H1 (cell line): ENCODE data around the gene ATP5F1E. TPM values are rescaled to one million over a fixed set of nuclear protein-coding genes. Genes with fewer than 3 reads are reported as not detected.

Experiments used
- CTCF ChIP-seq, 3 experiments: IDR thresholded peaks; 1 replicate in 2 of 3; 2 replicates in 1 of 3; pipeline versions ENCODE4 v1.5.1 to v1.6.1; 2011; ENCODE audit warnings: low read length in 3 of 3, mild to moderate bottlenecking in 3 of 3, inconsistent platforms in 2 of 3, low read depth in 1 of 3, moderate library complexity in 1 of 3; ENCODE audit not compliant: insufficient read depth in 1 of 3; ENCODE audit errors: control extremely low read depth in 1 of 3
- GTF2F1 ChIP-seq: IDR thresholded peaks from 2 replicates; pipeline ENCODE4 v1.6.1; 2012; ENCODE audit warnings: low read depth, low read length, improper control_type of control experiment, borderline replicate concordance
- HDAC2 ChIP-seq, 2 experiments: fragments of 300-600 bp in 1 of 2; sonication (generic) in 1 of 2; IDR thresholded peaks; 2 replicates each; pipeline ENCODE4 v1.6.1; 2011 to 2012; ENCODE audit warnings: low read depth in 2 of 2, low read length in 2 of 2, mild to moderate bottlenecking in 2 of 2, moderate library complexity in 2 of 2, borderline replicate concordance in 1 of 2, inconsistent platforms in 1 of 2
- KDM1A ChIP-seq: fragments of 200-600, 300-600 bp; sonication (generic); IDR thresholded peaks from 2 replicates; pipeline ENCODE4 v1.7.1; 2016; ENCODE audit warnings: mild to moderate bottlenecking, low read length, borderline replicate concordance
- KDM5A ChIP-seq: fragments of 200-600 bp; IDR thresholded peaks from 2 replicates; pipeline ENCODE4 v1.7.1; 2012; ENCODE audit warnings: mild to moderate bottlenecking, low read length, inconsistent platforms, mixed read lengths
- POLR2AphosphoS5 ChIP-seq: IDR thresholded peaks from 2 replicates; pipeline ENCODE4 v1.6.1; 2011; ENCODE audit warnings: low read depth, low read length
- RBBP5 ChIP-seq: IDR thresholded peaks from 2 replicates; pipeline ENCODE4 v1.7.1; 2012; ENCODE audit warnings: low read depth, mild to moderate bottlenecking, inconsistent platforms, low read length, moderate library complexity, borderline replicate concordance
- RXRA ChIP-seq: IDR thresholded peaks from 2 replicates; pipeline ENCODE4 v1.6.1; 2011; ENCODE audit warnings: low read depth, mild to moderate bottlenecking, low read length, moderate library complexity; ENCODE audit not compliant: insufficient read depth
- YY1 ChIP-seq: IDR thresholded peaks from 2 replicates; pipeline ENCODE4 v1.6.1; 2011; ENCODE audit warnings: low read depth, mild to moderate bottlenecking, low read length
- polyA plus RNA-seq, 7 experiments: library from polyadenylated mRNA; depleted of rRNA in 3 of 7; stranded (reverse) in 5 of 7; unstranded in 2 of 7; fragments of >200 nt in 5 of 7; fragments of 200-250 nt in 2 of 7; gene quantifications; 1 replicate in 5 of 7; 2 replicates in 1 of 7; 4 replicates in 1 of 7; pipeline versions ENCODE4 v1.2.1 to v1.2.3, GENCODE V29; 2011 to 2013; ENCODE audit warnings: missing spikeins in 2 of 7, mixed read lengths in 2 of 7
- total RNA-seq: library from RNA; stranded (reverse); fragmentation: NEBNext Ultra II Directional; extraction: Animal tissue kit (Norgen Biotek cat#: 25700); gene quantifications from 2 replicates; pipeline ENCODE4 v1.2.1, GENCODE V29; 2021
- TF ChIP-seq, protein P1 (sequence below): IDR thresholded peaks from 2 replicates; pipeline ENCODE4 v1.6.1; 2012; ENCODE audit warnings: inconsistent platforms

ATP5F1E gene
- total and polyA plus RNA-seq, 2 of the 8 experiments (the other 6 are each of a cell fraction or from before 2014, with no cell fraction given) = 15.7 to 47.8 TPM

- peak; percentile 84; the same call in 1 of the 2 replicates for TF ChIP-seq KDM1A
- TF ChIP-seq HDAC2 (IDR thresholded peaks at IDR 0.05; ENCODE audit: borderline replicate concordance in 1 of 2, low read depth in 2 of 2, low read length in 2 of 2) = 0 out of 4 replicates have a peak, but pooled peaks of 1 of the 2 experiments have one; percentile 30
- 0 out of 2 replicates have a peak, but pooled peaks have one; percentile 31 for TF ChIP-seq GTF2F1
- TF ChIP-seq, protein P1, sequence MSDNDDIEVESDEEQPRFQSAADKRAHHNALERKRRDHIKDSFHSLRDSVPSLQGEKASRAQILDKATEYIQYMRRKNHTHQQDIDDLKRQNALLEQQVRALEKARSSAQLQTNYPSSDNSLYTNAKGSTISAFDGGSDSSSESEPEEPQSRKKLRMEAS = peak; percentile 59
- peak; percentile 91 for TF ChIP-seq YY1
- TF ChIP-seq POLR2AphosphoS5 = peak; percentile 89; the same call in 1 of the 2 replicates
- TF ChIP-seq RBBP5 = peak; percentile 96; the same call in 1 of the 2 replicates
- TF ChIP-seq CTCF (IDR thresholded peaks at IDR 0.05; ENCODE audit: control extremely low read depth in 1 of 3, insufficient read depth in 1 of 3, low read depth in 1 of 3, low read length in 3 of 3) = no peak
- TF ChIP-seq RXRA = no peak
- no peak for TF ChIP-seq KDM5A
These were observed 51.2 kb downstream of the ATP5F1E start, which contains the start of gene NELFCD (continued) for GRCh38 chr20:58980711-58981627.
